ENCODE results near the gene DLX6. TPM values are rescaled to one million over a fixed set of nuclear protein-coding genes. Genes with fewer than 3 reads are reported as not detected.

DLX6 gene
- total and polyA plus RNA-seq, 7 donors = not detected

DNA sequence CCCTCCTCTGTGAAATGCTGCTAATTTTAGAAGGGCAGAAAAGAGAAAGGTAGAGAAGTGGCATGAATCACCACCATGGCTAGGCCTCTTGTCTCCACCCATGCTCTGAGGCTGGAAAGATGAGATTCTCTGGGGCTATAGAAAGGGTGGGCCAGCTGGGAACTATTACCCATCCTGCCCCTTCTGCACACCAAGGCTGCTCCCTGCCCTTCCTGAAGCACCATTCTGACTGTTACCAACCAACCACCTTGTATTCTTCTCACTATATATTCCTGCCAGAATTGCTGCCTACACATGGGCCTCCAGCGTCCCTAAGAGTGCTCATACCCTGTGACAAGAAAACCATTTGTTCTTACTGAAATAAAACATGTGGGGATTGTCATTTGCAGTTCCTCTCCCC, 11.4 kb upstream of the DLX6 start:
- no peak for ATAC-seq
- Histone ChIP-seq H3K9me3 (no peaks in the 10 kb centered on the region), H3K36me3 (ENCODE audit: insufficient read depth in 1 of 2, low read depth in 1 of 2) (no peaks in the 10 kb centered on the region), H3K4me1 (peaks cover 3% of the 10 kb centered on the region), H3K4me3 (no peak overlapping the region), H3K27me3 (ENCODE audit: insufficient read depth in 3 of 3, low read length in 2 of 3) (peaks cover 10 to 99% (median 56%) of the 10 kb centered on the region in 3 donors), H3K27ac (no peak overlapping the region)
- DNase-seq = no peak
- 18 to 41% (median 39%) methylated on average over 1 of the region's 1 CpG for WGBS, 3 donors
- TF ChIP-seq, protein P1, sequence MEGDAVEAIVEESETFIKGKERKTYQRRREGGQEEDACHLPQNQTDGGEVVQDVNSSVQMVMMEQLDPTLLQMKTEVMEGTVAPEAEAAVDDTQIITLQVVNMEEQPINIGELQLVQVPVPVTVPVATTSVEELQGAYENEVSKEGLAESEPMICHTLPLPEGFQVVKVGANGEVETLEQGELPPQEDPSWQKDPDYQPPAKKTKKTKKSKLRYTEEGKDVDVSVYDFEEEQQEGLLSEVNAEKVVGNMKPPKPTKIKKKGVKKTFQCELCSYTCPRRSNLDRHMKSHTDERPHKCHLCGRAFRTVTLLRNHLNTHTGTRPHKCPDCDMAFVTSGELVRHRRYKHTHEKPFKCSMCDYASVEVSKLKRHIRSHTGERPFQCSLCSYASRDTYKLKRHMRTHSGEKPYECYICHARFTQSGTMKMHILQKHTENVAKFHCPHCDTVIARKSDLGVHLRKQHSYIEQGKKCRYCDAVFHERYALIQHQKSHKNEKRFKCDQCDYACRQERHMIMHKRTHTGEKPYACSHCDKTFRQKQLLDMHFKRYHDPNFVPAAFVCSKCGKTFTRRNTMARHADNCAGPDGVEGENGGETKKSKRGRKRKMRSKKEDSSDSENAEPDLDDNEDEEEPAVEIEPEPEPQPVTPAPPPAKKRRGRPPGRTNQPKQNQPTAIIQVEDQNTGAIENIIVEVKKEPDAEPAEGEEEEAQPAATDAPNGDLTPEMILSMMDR (IDR thresholded peaks at IDR 0.05) = no peak
- intact Hi-C loops (cut with DNase I) = no loop called here

DNA sequence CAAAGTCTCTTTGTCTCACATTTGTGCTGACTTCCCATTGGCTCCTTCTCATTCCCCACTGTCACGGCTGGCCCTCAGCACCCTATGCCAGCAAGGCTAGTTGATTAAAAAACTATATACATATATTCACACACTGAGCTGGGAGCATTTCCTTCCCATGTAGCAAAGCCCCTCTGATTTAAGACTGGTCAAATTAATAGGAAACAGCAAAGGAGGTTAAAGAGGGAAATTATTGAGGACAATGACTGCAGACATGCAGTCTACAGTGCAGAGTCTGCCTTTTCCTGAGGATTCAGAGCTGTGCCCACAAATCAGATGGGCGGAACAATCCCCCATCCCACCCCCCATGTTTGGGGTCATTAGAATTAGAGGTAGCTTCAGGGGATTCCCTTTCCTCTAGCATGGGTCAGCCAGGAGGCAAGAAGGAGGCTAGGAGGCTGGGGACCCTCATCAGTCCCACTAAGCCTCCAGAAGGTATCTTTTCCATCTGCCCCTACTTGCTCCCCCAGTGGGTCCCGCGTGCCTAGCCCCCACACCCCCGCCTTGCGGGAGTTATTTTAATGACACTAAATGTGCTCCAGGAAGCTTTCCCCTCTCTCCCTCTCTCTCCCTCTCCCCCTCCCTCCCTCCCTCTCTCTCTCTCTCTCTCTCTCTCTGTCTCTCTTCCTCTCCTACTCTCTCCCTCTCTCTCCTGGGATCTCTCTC, 9.8 kb upstream of the DLX6 start:
- Histone ChIP-seq H3K4me1 (peaks cover 3% of the 10 kb centered on the region), H3K27ac (no peak overlapping the region), H3K9me3 (no peaks in the 10 kb centered on the region), H3K36me3 (ENCODE audit: insufficient read depth in 1 of 2, low read depth in 1 of 2) (no peaks in the 10 kb centered on the region), H3K4me3 (no peak overlapping the region), H3K27me3 (ENCODE audit: insufficient read depth in 3 of 3, low read length in 2 of 3) (peaks cover 10 to 99% (median 49%) of the 10 kb centered on the region in 3 donors)
- ATAC-seq (no peak), DNase-seq (no peak)
- TF ChIP-seq, protein P1 (IDR thresholded peaks at IDR 0.05) = no peak
- WGBS, 3 donors = 0 to 5% (median 4%) methylated on average over 6 of the region's 6 CpGs
- intact Hi-C loops (cut with DNase I) = no loop called here

DNA sequence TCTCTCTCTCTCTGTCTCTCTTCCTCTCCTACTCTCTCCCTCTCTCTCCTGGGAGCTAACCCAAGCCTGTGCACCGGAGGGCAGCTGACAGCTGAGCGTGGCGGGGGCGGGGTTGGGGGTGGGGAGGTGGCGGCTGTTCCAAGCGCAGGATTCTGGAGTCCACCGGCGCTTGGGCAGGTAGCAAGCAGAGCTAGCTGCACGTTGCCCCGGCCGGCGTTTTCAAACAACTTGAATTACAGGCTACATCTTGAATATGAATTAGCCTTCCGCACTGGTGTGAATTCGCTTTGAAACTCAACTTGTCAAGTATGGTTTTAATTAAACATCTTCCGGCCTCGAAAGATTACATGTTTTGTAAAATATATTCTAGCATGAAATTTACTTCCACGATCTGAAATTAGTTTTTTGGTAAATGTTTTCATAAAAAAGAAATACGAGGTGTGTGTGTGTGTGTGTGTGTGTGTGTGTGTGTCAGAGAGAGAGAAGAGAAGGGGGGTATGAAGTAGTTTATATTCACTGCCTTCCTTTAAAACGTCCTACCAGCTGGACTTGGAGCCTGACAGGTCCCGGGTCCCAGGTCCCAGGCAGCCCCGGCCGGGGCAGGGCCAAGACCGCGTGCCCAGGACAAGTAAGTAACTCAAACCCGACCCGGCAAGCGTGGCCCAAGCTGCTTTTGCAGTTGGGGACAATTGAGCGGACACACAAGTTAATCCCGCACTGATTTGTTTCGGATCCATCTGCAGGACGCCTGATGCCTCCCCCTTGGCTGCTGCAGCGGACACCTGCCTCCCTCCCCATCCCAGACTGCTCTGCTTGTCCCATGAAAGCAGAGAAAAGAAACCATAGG, 9.0 kb upstream of the DLX6 start:
- no peak for ATAC-seq
- Histone ChIP-seq H3K36me3 (ENCODE audit: insufficient read depth in 1 of 2, low read depth in 1 of 2) (no peaks in the 10 kb centered on the region), H3K9me3 (no peaks in the 10 kb centered on the region), H3K27ac (no peak overlapping the region), H3K27me3 (ENCODE audit: insufficient read depth in 3 of 3, low read length in 2 of 3) (peaks cover 10 to 99% (median 52%) of the 10 kb centered on the region in 3 donors), H3K4me1 (peaks cover 3% of the 10 kb centered on the region), H3K4me3 (no peak overlapping the region)
- 2 to 3% (median 2%) methylated on average over 31 to 32 of the region's 32 CpGs for WGBS, 3 donors
- no peak for DNase-seq
- intact Hi-C loops (cut with DNase I) = no loop called here
- TF ChIP-seq, protein P1 (IDR thresholded peaks at IDR 0.05) = no peak

DNA sequence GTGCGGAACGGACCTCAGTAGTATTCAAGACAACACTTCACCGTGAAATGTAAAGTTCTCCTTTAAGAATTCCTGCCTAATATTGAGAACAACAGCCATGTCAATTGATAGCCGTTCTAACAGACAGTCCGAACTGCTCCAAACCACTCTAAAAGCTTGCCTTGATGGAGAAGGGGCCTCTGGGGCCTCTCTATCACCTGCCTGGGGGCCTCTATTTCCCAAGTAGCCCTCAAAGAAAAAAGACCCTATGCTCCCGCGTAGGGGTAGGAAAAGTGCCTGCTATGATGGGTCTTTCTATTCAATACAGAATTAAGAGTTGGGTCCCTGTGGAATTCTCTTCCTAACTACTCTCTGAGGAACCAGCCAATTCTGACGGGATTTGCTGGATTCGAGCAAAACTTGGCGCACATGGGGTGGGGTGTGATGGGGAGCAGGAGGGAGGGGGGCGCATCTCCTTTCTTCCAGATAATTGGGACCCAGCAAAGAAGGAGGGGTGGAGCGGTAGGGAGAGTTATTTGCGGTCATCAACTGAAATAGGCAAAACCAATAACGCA, 8.3 kb upstream of the DLX6 start:
- Histone ChIP-seq H3K27ac (no peak overlapping the region), H3K4me3 (no peak overlapping the region), H3K9me3 (no peaks in the 10 kb centered on the region), H3K27me3 (ENCODE audit: insufficient read depth in 3 of 3, low read length in 2 of 3) (peaks cover 10 to 99% (median 57%) of the 10 kb centered on the region in 3 donors), H3K4me1 (peaks cover 3% of the 10 kb centered on the region), H3K36me3 (ENCODE audit: insufficient read depth in 1 of 2, low read depth in 1 of 2) (no peaks in the 10 kb centered on the region)
- DNase-seq (no peak), ATAC-seq (no peak)
- TF ChIP-seq, protein P1 (IDR thresholded peaks at IDR 0.05) = no peak
- intact Hi-C loops (cut with DNase I) = no loop called here
- 5 to 6% (median 5%) methylated on average over 14 of the region's 14 CpGs for WGBS, 3 donors

All from psoas muscle (tissue), 8 donors.